ENCODE data around the gene MACROD2.

The MACROD2 gene

GRCh38 chr20:15047601-15048000 is 1052.3 kb downstream of the MACROD2 start:
- Histone ChIP-seq H3K36me3 (ENCODE audit: low read length) (no peaks in the 10 kb centered on the region), H3K4me2 (ENCODE audit: low read depth, low read length, poor library complexity, severe bottlenecking) (no peak overlapping the region)

GRCh38 chr20:15056246-15056645 is 1060.9 kb downstream of the MACROD2 start:
- Histone ChIP-seq H2AFZ (ENCODE audit: low read depth, low read length, severe bottlenecking) (no peak overlapping the region), H3K27ac (ENCODE audit: low read depth, low read length) (no peak overlapping the region), H3K4me2 (ENCODE audit: low read depth, low read length, poor library complexity, severe bottlenecking) (no peak overlapping the region), H3F3A (ENCODE audit: insufficient read depth) (no peaks in the 10 kb centered on the region), H3K9ac (ENCODE audit: low read length) (no peak overlapping the region), H4K20me1 (ENCODE audit: low read depth, low read length) (no peaks in the 10 kb centered on the region), H3K27me3 (ENCODE audit: low read length) (no peaks in the 10 kb centered on the region), H3K36me3 (ENCODE audit: low read length) (no peaks in the 10 kb centered on the region), H3K79me2 (ENCODE audit: insufficient read depth, low read length) (no peaks in the 10 kb centered on the region), H3K4me3 (ENCODE audit: insufficient read depth, low read length, poor library complexity, severe bottlenecking) (no peak overlapping the region), H3K9me3 (ENCODE audit: insufficient read depth, low read length) (no peaks in the 10 kb centered on the region), H3K9me2 (replicated peaks; ENCODE audit: insufficient read depth, low read length) (no peaks in the 10 kb centered on the region)
- no peak for TF ChIP-seq EZH2phosphoT487 (conservative IDR thresholded peaks at IDR 0.05; ENCODE audit: low read length)
- TF ChIP-seq CTCF (IDR thresholded peaks at IDR 0.05; ENCODE audit: insufficient read depth, low read length, poor library complexity, severe bottlenecking) = no peak

More at GRCh38 chr20:15047601-15048000, 1052.3 kb downstream of the MACROD2 start:
- Histone ChIP-seq H2AFZ (ENCODE audit: low read depth, low read length, severe bottlenecking) (no peak overlapping the region), H3K79me2 (ENCODE audit: insufficient read depth, low read length) (no peaks in the 10 kb centered on the region), H4K20me1 (ENCODE audit: low read depth, low read length) (no peaks in the 10 kb centered on the region), H3K4me3 (ENCODE audit: insufficient read depth, low read length, poor library complexity, severe bottlenecking) (no peak overlapping the region), H3K9ac (ENCODE audit: low read length) (no peak overlapping the region), H3K27ac (ENCODE audit: low read depth, low read length) (no peak overlapping the region), H3K27me3 (ENCODE audit: low read length) (no peaks in the 10 kb centered on the region), H3K9me2 (replicated peaks; ENCODE audit: insufficient read depth, low read length) (no peaks in the 10 kb centered on the region), H3F3A (ENCODE audit: insufficient read depth) (no peaks in the 10 kb centered on the region), H3K9me3 (ENCODE audit: insufficient read depth, low read length) (no peaks in the 10 kb centered on the region)
- no peak for TF ChIP-seq CTCF (IDR thresholded peaks at IDR 0.05; ENCODE audit: insufficient read depth, low read length, poor library complexity, severe bottlenecking)
- no peak for TF ChIP-seq EZH2phosphoT487 (conservative IDR thresholded peaks at IDR 0.05; ENCODE audit: low read length)

GRCh38 chr20:15058841-15059240 is 1063.5 kb downstream of the MACROD2 start:
- H3K9me3 ChIP-seq (ENCODE audit: insufficient read depth, low read length) = no peaks in the 10 kb centered on the region

More at GRCh38 chr20:15058841-15059240, 1063.5 kb downstream of the MACROD2 start:
- no peak overlapping the region for H3K4me2 ChIP-seq (ENCODE audit: low read depth, low read length, poor library complexity, severe bottlenecking)
- H3K9ac ChIP-seq (ENCODE audit: low read length) = no peak overlapping the region
- no peaks in the 10 kb centered on the region for H3K79me2 ChIP-seq (ENCODE audit: insufficient read depth, low read length)
- TF ChIP-seq CTCF (IDR thresholded peaks at IDR 0.05; ENCODE audit: insufficient read depth, low read length, poor library complexity, severe bottlenecking) (no peak), EZH2phosphoT487 (conservative IDR thresholded peaks at IDR 0.05; ENCODE audit: low read length) (no peak)
- no peaks in the 10 kb centered on the region for H3K9me2 ChIP-seq (replicated peaks; ENCODE audit: insufficient read depth, low read length)
- H3K4me3 ChIP-seq (ENCODE audit: insufficient read depth, low read length, poor library complexity, severe bottlenecking) = no peak overlapping the region
- H4K20me1 ChIP-seq (ENCODE audit: low read depth, low read length) = no peaks in the 10 kb centered on the region
- H2AFZ ChIP-seq (ENCODE audit: low read depth, low read length, severe bottlenecking) = no peak overlapping the region
- H3F3A ChIP-seq (ENCODE audit: insufficient read depth) = no peaks in the 10 kb centered on the region
- H3K27ac ChIP-seq (ENCODE audit: low read depth, low read length) = no peak overlapping the region
- H3K36me3 ChIP-seq (ENCODE audit: low read length) = no peaks in the 10 kb centered on the region
- H3K27me3 ChIP-seq (ENCODE audit: low read length) = no peaks in the 10 kb centered on the region
